Fibroblast of lung (primary cell): Measurements from ENCODE around the gene PRR14L.

Source experiments
- EZH2 ChIP-seq: IDR thresholded peaks from 2 replicates; pipeline ENCODE4 v1.5.1; 2012; ENCODE audit warnings: low read length, control low read depth, mild to moderate bottlenecking; ENCODE audit errors: missing control alignments
- TF ChIP-seq, protein P1 (sequence below), 2 donors: IDR thresholded peaks in 1 of 2; conservative IDR thresholded peaks in 1 of 2; 1 replicate in 1 of 2; 2 replicates in 1 of 2; pipeline ENCODE4 v1.5.1; 2011 to 2012; ENCODE audit warnings: low read length in 2 of 2, control low read depth in 1 of 2, inconsistent platforms in 1 of 2, low read depth in 1 of 2, mild to moderate bottlenecking in 1 of 2

- TF ChIP-seq, protein P1, sequence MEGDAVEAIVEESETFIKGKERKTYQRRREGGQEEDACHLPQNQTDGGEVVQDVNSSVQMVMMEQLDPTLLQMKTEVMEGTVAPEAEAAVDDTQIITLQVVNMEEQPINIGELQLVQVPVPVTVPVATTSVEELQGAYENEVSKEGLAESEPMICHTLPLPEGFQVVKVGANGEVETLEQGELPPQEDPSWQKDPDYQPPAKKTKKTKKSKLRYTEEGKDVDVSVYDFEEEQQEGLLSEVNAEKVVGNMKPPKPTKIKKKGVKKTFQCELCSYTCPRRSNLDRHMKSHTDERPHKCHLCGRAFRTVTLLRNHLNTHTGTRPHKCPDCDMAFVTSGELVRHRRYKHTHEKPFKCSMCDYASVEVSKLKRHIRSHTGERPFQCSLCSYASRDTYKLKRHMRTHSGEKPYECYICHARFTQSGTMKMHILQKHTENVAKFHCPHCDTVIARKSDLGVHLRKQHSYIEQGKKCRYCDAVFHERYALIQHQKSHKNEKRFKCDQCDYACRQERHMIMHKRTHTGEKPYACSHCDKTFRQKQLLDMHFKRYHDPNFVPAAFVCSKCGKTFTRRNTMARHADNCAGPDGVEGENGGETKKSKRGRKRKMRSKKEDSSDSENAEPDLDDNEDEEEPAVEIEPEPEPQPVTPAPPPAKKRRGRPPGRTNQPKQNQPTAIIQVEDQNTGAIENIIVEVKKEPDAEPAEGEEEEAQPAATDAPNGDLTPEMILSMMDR (conservative IDR thresholded peaks at IDR 0.05 in 1 of 2, IDR thresholded peaks at IDR 0.05 in 1 of 2; ENCODE audit: low read depth in 1 of 2, low read length in 2 of 2) = no peak
- TF ChIP-seq EZH2 = no peak
These were observed 54.5 kb downstream of the PRR14L start for GRCh38 chr22:31695423-31695822.
